GM18867 (cell line): ENCODE results near the gene SLC35F3.
"Not testable (repeated sequence)": the region's sequence is repeated elsewhere in the genome, so short reads cannot be mapped to it uniquely, and the experiment has no call there.

Source experiments
- ATAC-seq: cut with Tn5 transposase; IDR thresholded peaks from one replicate; pipeline ENCODE4 v1.9.1; 2021; ENCODE audit warnings: mild to moderate bottlenecking, moderate library complexity; ENCODE audit not compliant: unreplicated experiment

Gene SLC35F3

DNA sequence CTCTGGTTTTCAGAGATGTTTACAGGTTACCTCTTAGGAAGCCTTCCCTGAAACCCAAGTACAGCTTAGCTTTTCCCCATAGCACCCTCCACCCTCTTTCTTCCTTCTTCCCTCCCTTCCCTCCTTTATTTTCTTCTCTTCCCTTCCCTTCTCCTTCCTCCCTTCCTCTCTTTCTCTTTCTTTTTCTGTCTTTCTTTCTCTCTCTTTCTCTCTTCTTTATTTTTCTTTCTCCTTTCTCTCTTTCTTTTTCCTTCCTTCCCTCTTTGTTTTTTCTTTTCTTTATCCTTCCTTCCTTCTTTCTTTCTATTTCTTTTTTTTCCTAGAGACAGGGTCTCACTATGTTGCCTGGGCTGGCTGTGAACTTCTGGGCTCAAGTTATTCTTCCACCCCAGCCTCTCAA is 231.6 kb downstream of the SLC35F3 start:
- ATAC-seq = no peak

DNA sequence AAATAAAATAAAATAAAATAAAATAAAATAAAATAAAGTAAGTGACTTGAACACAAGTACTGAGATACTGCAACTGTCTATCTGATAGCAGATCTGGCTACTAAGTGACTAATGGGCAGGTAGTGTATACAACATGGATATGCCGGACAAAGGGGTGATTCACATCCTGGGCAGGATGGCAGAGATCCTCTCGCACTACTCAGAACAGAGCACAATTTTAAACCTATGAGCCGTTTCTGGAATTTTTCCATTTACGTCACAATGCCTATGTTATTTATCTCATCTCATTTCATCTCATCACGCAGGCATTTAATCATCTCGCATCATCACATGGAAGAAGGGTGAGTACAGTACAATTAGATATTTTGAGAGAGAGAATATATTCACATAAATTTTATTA is 235.5 kb downstream of the SLC35F3 start:
- ATAC-seq = no peak

DNA sequence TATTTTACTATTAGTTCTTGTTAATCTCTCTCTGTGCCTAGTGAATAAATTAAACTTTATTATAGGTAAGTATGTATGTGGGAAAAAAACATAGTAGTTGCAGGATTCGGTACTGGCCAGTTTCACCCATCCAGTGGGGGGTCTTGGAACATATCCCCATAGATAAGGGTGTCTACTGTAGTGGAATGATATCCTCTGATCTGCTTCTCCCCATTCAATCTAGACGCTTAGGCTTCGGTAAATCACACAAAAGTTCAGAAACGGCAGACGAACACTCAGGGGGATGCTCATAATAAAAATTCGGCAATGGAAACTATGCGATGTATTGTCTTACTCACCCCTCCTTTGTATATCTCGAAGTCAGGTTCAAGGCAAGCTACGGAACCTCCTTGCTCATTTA is 235.9 kb downstream of the SLC35F3 start:
- ATAC-seq = no peak

DNA sequence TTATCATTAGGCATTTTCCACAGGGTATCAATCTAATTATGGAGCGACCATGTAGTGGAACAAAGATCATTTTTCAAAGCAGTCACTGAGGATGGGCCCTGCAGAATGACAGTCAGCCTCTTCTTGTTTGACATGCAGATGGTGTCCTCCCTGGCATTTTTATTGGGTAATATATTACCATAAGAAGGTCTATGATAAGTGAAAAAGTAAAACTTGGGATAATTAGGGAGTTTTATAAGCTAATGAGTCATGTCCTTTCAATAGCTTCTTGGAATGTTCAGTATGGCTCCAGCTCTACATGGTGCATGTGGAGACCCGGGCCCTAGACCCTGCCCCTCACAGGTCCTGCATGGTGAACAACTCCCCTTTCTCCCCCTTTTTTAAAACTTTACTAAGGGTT is 236.5 kb downstream of the SLC35F3 start:
- no peak for ATAC-seq

DNA sequence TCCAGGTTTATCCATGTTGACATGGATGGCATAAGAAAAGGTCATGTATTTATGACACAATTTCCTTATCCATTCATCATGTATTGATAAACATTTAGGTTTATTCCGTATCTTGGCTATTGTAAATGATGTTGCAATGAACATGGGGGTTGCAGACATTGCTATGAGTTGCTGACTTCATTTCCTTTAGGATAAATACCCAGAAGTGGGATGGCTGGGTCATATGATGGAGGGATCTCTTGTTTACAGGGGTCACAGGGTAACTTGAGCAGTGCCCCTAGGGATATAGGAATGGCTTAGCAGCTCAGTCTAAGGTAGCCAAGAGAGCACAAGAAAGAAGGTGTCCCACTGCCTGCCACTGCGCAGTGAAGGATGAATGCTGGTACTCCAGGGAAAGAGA is 239.2 kb downstream of the SLC35F3 start:
- no peak for ATAC-seq

DNA sequence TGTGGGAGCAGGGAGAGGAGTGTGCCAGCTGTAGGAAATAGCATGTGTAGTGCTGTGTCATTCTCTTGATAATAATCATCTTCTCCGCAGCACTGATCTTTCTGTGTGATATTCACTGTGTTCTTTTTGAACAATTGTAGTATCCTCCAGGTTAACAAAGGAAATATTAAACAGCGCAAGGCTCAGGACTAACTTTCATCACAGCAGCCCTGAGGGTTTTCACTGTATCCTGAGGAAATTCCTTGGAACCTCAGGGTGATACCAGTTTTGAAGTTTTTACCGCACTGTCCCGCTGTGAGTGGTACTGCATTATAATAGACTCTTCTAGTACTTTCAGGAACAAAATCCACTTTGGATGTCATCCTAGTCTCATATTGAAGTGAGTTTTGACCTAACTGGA is 240.4 kb downstream of the SLC35F3 start:
- no peak for ATAC-seq

DNA sequence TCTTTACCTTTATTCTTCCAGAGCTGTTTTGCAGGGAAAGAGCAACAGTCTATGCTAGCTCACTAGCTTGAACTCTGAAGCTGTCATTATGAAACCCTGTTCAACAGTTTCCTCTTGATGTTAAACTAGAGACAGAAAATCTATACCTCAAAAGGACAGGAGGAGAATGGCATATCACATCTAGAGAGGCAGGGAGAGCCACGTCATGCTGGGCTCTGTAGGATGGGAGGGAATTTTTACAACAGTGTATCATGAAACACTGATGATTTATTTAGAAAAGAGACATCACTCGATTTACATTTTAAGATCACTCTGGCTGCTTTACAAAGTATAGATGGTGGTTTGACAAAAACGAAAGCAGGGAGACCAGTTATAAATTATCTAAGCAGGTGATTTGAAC is 243.9 kb downstream of the SLC35F3 start:
- ATAC-seq = no peak

DNA sequence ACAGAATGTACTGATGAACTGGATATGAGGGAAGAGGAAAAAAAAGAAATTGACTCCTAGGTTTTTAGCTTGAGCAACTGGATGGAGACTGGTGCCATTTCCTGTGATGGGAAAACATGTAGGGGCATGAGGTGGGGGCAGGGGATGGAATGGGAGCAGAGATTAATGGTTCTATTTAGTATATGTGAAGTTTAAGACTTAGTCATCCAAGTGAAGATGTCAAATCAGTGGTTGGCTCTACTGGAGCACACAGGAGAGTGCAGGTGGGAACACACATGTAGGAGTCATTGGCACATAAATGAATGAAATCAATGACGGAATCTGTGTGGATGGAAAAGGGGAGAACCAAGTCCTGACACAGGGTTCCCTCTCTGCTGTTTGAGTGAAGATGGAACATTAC is 244.3 kb downstream of the SLC35F3 start:
- no peak for ATAC-seq

DNA sequence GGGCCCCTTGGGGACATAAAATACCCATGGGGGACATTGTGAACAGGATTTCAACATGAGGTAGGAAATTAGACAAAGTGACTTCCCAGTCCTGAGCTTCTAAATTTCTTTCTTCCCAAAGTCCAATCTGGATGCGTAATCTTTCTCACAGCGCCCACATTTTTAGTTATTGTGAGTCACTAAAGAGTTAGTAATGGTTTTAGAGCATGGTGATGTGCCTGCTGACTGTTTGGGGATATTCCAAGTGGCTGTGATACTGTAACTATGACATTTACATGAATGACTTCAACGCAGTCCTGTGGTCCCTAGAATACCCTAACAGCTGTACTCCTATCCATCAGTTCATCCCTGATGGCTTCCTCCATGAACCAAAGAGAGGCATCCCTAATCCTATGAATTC is 244.7 kb downstream of the SLC35F3 start:
- ATAC-seq = no peak

DNA sequence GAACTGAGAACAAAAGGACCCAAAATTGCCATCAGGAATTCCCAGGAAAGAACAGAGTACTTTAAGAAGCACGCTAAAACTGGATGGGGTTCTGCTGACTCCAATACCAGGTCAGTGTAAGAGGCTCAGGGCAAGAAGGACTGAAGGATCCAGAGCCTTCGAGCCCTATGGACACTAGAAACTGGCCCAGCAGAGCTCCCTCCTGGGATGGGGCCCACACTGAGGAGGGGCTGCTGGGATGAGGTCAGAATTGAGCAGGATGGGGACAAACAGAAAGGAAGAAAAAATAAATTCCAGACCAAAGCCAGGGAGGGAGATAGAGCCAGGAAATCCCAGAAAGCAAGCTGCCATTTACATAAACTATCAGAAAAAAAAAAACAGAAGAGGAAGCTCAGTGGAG is 246.4 kb downstream of the SLC35F3 start:
- no peak for ATAC-seq

DNA sequence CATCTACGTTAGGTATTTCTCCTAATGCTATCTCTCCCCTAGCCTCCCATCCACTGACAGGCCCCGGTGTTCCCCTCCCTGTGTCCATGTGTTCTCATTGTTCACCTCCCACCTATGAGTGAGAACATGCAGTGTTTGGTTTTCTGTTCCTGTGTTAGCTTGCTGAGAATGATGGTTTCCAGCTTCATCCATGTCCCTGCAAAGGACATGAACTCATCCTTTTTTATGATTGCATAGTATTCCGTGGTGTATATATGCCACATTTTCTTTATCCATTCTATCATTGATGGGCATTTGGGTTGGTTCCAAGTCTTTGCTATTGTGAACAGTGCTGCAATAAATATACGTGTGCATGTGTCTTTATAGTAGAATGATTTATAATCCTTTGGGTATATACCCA is 247.9 kb downstream of the SLC35F3 start:
- ATAC-seq = not testable (repeated sequence)

DNA sequence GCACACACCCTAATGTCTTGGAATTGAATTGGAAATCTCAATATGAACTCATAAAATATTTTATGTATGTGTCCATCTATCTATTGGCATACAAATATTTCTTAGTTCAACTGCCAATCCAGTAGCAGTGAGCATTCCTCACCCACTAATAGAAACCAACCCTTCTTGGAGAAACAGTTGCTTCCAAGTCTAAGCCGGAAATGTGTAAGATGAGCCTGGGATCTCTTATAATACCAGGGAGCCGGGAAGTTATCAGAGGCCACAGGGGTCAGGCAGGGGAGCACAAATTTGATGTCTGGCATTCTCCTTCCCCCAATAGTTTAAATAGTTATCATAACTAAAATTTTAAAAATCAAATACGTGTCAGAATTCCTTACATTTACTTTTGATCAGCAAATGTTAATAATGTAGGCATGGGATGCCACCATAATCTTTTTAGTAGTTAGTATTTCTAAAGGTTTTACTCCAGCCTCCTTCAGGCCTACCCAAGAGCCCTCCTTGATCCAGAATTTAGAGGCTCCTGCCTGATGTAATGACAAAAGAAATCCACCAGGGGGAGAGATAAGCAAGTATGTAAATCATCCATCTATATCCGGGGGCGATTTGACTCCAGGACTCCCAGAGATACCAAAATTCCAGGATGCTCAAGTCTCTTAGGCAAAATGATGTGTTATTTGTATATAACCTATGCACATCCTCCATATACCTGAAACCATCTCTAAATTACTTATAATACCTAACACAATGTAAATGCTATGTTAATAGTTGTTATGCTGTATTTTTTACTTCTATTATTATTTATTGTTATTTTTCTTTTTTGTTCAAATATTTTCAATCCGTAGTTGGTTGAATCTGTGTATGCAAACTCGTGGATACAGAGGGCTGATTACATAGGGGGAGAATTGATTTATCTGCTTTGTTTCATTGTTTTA is 250.1 kb downstream of the SLC35F3 start:
- peak; percentile 62 for ATAC-seq

DNA sequence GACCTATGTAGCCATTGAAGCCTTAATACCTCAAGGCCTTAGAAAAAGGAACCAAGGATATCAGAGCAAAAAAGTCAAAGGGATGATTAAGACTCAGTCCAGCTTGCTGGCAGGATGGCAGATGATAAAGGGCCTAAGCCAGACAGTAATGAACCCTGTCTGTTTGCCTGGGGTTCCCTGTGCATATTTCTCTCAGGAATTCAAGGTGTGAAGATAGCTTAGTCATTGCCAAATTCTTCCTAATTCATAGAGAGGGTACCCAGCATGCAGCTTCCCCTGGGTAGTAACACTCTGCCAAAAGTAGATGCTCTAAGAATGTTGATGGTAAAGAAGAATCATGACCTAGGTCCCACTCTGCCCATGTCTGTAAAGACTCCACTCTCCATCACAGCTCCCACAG is 258.2 kb downstream of the SLC35F3 start:
- ATAC-seq = no peak

DNA sequence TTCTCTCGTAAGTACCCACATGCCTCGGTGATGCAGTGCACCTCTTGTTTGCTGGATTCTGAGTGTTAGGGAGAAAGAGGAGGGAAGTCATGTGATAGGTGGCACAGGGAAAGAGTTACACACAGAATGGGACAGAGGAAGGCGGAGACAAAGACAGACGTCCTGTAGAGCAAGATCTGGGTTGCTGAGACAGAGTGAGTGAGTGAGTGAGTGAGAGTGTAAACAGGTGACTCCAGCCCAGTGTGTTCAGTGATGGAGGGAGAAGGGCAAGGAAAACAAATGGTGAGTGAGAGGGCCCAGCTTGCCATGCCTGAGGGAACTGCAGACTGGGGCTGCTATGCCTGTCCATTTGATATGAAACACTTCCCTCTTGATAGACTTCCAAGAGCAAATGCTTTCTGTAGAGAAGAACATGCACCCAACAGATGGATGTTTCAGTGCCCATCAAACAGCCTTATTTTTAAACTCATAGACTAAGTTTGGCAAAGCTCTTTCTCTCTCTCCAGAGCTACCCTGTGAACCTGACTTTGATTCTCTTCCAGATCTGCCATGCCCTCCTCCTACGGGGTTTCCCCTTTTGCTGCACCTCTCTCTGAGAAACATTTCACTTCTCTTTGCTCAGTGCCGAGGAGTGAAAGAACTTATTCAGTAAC is 258.9 kb downstream of the SLC35F3 start:
- ATAC-seq = no peak

DNA sequence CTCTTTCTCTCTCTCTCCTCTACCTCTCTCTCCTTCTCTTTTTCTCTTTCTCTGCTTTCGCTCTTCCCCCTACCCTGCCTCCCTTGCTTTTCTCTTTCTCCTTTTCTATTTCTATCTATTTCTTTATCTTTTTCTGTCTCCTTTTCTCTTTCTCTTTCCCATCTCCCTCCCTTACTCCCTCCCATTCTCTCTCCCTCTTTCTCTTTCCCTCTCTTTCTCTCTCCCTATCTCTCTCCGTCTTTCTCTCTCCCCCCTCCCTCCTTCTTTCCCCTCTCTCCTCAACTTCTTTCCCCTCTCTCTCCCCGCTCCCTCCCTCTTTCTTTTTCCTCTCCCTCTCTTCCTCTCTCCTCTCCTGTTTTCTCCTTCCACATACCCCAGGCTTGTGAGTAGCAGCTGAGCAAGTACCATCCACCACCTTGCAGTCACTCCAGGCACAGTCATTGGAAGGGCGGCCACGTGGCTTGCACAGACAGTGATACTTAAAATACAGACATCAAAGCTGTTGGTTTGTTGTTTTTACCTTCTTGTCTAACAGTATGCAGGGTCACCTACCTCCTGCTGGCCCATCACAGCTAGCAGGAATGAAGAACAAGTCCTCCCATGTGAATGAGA is 259.7 kb downstream of the SLC35F3 start:
- ATAC-seq = no peak

DNA sequence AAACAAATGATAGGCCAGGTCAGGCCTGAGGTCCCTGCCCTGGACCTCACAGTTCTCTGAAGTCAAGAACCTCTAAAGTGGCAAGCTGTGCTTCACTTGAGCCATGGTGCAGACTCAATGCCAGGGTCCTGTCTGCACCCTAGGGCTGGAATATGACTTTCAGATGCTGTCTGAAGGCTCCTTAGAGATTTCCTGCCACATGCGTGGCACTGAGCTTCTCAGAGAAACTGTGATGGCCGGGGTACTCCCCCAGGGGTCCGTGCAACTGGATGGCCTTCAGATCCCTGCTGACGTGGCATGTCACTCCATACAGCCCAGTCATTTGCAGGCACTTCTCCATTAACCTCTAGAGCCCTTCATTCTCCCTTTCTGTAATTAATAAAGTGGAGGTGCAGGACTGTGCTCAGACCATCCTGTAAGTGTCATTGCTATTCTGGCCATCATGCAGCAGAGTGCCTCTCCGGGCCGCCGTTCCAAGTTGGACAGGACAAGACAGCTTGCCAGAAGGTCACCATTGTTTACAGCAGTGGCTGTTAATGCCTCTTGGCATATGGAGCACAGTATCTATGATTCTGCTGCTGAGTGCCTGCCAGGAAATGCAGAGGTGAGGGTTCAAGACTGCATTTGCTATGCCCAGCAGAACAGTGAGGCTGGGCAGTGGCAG is 263.7 kb downstream of the SLC35F3 start:
- ATAC-seq = no peak

DNA sequence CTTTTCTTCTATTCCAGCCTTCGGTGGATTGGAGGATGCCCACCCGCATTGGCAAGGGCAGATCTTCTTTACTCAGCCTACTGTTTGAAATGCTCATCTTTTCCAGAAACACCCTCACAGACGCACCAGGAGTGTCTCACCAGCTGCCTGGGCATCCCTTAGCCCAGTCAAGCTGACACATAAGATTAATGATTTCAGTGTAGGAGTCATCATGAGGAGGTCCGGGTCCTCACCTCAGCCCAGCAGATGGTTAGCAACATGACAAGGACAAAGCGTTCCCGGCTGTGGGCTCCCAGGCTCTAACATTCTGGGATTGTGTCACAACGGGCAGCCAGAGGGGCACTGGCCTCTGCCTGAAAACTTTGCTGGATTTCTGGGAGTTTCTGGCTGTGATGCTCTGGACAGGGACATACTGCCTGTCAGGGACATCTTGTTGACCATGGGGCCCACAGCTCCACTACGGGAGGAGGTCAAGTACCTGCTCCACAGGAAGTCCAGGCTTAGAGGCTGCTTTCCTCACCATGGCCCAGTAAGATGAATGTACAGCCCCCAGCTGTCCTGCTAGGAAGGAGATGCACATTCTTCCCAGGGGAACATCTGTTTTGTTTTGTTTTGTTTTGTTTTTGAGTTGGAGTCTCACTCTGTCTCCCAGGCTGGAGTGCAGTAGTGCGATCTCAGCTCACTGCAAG is 264.8 kb downstream of the SLC35F3 start:
- ATAC-seq = no peak

DNA sequence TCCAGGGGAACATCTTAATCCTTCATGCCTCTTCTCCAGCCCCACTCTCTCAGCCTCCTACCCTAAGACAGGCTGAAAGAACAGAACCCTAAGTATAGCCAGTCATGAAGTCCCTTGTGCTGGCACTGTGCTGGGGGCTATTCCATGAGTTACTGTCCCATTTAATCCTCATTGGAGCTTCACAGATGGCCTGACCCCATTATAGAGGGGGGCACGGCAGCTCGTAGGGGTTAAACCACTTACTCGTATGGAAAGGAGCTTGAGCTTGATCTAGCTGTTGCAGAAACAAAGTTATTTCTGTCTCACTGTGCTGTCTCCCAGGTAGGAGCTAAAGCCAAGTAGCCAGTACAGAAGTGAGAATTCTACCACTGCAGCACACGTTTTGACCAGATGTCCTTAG is 265.6 kb downstream of the SLC35F3 start:
- ATAC-seq = no peak

DNA sequence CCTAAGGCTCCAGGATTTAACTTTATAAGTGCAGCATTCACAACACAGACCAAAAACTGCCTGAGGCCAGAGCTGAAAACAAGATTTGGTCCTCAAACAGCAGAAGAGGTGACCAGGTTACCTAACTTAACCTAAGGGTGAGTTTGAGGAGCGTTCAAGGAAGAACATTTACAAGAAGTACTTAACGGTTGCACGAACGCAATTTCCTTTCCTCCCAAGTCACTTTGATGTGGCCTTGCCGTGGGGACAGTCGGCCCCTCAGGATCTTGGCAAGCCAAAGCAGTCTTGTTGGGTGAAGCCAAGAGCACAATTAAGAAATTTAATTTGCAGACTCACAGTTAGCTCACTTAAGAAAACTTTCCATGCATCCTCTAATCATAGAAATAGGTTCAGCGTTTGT is 266.1 kb downstream of the SLC35F3 start:
- no peak for ATAC-seq

DNA sequence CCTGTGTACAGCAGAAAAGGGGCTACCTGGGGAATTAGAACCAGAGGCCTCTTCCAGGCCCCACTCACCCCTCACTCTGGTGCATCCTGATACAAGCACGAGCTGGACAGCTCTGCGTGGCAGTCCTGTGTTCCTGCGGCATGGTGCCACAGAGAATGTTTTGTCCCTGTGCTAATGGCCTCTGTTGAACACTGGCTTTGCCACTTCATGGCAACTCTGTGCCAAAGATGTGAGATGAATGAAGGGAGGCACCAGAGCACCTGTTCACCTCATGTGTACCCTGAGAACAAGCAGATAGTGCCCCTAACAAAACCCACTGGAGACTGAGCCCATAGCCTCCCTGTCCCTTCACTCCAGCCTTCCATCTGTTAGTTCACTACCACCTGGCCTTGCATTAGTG is 269.5 kb downstream of the SLC35F3 start:
- ATAC-seq = no peak

DNA sequence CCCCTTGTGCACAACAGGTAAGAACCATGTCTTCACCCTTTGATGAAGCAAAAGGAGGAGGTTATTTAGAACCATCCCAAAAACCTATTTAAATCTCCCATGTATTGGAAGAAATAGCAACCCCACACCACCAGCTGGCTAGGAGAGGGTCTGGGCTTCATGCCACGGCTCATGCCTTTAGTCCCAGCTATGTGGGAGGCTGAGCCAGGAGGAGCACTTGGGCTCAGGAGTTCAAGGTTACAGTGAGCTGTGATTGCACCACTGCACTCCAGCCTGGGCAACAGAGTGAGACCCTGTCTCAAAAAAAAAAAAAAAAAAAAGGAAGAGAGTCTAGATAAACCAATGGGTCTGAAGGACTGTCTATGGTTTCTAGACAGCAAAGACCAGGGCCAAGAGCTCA is 270.9 kb downstream of the SLC35F3 start:
- no peak for ATAC-seq
